ENCODE results near the gene DNAI1.
"Not testable (repeated sequence)": the region's sequence is repeated elsewhere in the genome, so short reads cannot be mapped to it uniquely, and the experiment has no call there.

DNAI1 gene

DNA sequence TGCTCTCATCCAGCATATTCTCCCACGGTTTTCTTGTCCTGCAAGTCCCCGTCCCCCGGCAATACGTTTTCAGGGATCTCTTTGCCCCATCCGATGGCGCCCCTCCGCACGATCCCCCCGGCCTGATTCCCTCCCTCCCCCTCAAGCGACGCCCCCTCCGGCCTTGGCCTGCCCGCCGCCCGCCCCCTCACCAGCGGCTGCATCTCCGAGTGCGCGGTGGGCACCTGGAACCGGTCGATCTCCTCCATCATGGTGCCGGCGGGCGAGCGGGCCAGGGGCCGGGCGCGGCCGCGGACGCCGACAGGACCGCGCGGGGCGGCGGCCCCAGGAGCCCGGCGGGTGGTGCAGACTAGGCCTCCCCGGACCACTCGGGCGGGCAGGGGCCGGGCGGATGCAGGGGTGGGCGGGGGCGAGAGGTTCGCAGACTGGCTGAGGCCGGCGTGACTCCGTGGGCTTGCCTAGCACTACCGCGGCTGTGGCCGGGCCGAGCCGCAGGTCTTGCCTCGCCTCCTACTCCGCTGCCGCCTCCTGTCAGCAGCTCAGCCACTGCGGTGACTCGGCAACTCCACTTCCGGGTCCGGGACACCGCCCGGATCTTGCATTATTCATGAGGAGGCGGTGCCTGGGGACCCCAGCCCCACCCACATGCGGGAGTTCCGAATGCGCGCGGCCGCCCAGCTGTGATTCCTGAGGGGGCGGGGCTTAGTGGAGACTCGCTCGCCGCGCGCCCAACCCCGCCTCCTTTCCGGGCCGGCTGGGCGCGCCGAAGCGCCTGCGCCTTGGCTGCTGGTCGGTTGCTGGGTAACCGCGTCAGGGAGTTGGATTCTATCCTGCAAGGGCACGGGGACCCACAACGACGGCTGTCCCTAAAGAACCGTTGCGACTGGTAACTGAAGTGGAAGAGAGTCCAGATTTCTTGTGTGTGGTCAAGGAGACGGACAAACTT lies at the start of gene DNAI1, which contains the start of gene FAM219A:
TSS of gene DNAI1 (plus strand) at position 793 of the 946 bp plus-strand sequence. CDS start 201 bp downstream, outside the sequence.
TSS of gene FAM219A (minus strand) at position 558 of the 946 bp plus-strand sequence. CDS start at position 251, 307 bp downstream.
- peak; percentile 98 to 99 for DNase-seq

DNA sequence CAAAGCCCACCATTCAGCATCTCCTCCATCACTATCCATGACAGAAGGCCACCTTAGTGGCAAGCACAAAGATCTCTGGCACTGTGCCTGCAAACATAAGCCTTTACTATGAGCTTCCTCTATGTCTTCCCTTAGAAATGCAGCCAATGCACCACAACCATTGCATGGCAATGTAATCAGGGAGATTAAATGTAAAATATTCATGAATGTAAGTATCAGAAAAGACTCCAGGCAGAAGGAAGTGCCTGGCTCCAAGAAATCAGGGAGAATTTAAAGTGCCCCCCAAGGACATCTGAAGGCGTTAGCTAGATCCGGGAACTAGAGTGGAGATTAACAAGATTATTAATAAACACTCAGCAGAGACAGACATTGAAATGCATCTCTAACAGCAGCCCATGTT lies 49.5 kb upstream of the DNAI1 start:
- no peak for DNase-seq

DNA sequence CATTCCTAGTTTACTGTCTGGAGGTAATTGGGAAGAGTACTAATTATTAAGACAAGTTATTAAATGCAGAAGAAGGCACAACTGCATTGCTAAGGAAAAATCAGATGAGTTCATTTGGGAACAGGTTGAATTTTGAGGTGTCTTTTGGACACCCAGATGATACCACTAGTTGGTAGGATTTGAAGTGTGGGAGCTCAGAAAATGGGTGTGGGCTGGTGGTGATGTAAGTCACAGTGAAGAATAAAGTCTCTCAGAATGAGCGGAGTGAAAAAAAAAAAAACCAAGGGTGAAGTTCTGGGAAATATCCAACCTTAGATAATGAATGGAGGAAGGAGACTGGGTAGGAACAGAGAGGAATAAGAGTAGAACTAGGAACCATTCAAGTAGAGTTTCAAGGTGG lies 46.3 kb upstream of the DNAI1 start:
- no peak for DNase-seq

DNA sequence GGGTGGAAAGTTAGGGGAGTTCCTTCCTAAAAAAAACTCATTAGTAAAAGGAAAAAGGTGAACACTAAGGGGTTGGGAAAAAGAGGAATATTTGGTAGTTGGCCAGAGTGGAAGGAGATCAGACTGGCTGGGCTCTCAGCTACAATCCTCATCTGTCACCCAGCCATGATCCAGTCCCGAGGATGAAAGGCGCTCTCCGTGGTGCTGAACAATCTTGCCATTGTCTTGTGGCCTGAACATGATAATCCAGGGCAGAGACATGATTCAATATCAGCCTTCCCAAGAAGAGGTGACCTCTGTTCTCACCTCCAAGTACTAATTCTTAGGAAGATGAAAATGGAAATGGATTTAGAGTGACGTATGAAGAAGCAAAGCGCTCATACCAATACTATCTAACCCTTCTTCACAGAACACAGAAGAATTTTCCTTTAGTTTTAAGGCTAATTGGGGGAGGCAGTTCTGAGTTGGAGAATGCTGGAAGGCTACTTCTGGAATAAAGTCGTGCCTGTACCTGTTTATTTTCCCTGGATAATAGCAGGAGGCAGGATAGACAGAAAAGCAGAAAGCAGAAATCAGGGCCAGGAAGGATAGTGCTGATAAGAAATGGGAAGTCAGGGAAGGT lies 45.3 kb upstream of the DNAI1 start:
- no peak for DNase-seq

DNA sequence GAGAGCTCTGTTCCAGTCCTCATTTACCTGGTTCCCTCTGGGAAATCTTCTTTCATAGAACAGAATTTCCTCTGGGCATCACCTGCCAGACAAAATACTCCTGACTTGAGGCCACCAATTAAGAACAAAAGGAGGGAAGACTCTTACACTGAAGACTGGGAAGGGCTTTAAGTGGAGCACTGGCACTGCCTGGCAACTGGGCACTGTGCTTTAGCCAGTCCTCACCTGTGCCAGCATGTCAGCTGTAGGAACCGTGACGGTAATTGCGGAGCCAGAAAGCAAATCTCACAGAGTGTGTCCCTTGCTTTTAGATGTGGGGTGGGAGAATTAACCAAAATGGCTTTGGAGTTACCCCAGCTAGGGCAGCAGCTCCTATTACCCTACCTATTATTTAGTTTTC lies 40.9 kb upstream of the DNAI1 start:
- DNase-seq: peak in 1 of 2 experiments; percentile 58

DNA sequence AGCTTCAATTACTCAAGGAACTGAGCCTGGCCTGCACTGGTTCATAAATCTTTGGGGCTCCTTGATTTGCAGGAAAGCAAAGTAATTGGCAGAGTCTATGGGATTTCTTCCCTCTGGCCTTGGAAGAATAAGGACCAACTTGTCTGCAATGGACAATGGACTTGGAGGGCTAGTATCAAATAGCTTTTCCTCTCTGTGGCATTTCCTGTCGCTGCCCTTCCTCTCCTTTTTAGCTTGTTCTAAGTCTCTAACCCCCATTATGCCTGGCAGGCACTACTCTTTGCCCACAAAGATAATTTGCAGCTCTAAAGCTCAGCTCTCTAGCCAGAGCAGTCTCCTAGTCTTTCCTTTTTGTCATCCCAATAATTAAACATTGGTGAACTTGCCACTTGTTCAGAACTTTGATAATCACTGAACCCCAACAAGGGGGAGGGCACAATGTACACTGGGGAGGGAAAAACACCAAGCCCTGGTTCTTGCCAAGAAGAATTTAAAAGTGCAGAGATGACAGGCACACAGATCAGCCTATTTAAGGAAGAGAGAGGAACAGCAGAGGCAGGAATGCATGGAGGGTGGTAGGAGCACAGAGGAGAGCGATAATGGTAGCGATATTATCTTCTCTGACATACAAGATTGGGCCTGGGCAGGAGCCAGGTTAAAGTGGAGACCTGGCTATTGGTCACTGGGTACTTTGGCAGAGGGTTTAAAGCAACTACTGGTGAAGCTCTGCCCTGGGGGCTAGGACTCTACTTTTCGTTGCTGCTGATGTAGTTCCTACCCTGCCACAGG lies 38.7 kb upstream of the DNAI1 start:
- no peak for DNase-seq

DNA sequence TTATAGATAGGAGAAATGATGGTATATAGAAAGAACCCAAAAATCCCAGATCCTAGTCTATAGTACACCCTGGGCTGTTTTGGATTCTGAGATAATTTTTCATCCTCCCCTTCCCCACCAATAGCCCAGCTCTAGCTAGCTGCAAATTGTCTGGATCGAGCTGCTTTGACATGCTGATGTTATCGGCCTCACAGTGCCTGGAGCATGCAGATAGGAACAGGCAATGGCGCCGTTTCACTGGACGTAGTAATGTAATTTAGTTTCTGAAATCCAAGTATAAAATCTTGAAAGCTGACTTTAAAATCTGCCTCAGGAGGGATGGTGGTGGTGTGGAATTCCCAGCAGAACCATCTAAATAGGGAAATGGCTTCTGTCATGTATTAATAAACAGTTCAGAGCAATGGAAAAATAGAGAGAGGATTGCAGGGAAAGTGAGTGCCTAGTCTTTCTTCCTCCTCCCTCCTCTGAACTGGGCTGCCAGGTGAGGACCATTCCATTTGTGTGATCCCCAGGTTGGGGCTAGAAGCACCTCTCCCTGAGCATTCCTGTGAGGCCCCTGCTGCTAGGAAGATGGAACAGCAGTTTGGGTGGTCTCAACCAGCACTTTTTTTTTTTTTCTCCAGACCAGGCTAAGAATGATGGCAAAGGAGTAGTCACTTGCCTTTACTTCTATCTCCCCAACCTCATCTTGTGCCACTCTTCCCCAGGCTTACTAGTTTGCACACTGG lies 32.1 kb upstream of the DNAI1 start:
- no peak for DNase-seq

DNA sequence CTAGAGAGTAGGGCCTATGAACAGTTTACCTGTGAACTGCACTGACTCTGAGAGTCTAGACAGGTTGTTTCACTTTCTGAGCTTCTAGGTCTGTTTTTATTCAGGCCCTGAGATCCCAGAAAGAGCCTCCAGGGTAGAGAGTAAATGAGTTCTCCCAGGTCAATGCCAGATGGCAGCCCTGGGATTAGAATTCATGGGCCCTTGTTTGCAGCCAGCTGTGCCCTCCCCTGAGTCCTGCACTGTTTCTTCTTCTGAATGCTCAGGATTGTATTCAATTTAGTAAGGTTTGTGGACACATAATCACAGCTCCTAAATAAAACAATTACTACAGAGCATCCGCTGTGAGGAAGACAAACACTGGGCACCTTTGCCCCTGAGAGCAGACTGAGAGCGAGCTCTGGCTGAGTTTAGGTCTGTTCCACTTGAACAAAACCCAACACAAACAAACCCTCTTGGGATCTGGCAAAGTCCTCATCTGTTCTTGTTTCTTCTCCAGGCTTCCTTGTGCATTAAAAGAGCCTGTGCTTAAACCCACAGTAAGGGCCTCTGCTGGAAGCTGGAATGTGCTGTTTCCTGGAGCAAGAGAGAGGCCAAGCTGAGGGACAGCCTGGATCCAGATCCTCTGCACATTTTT lies 30.2 kb upstream of the DNAI1 start:
- no peak for DNase-seq

DNA sequence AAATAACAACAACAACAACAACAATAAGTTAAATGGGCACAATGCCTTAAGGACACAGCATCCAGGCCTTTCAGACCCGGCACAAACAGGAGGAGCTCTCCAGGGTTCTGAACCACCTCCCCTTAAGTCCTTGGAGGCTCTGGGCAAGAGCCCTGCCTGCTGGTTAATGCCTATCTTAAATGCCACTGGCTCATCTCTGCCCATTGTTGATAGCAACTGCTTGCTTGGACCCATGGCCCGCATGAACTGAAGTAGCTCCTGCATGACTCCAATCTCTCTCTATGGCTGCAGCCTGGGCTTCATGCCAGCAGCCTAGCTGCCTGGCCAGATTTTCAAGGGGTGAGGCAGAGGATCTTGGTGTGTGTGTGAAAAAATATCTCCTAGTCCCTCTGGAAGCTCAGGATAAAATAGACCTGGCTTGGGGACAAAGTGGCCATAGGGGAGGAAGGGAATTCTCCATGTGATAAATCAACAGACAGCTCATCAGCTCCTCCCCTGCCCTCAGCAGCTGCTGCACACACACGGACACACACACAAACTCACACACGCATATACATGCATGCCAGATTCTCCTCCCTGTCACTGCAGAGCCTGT lies 27.7 kb upstream of the DNAI1 start:
- DNase-seq: no peak

DNA sequence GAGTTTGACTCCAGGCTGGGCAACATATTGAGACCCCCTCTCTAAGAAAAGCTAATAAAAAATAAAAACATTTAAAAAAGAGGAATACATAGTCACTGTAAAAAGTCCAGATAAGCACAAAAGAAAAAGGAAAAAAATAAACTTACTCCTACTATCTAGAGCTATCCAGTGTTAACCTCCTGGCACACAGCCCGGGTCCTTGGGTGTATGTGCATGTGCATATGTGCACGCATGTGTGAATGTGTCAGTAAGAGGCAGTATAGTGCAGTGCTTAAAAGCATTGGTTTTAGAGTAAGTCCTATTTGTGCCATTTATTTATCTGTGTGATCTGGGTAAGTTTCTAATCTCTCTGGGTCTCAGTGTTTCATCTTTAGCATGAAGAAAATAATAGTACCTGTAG lies 26.9 kb upstream of the DNAI1 start:
- DNase-seq: no peak

DNA sequence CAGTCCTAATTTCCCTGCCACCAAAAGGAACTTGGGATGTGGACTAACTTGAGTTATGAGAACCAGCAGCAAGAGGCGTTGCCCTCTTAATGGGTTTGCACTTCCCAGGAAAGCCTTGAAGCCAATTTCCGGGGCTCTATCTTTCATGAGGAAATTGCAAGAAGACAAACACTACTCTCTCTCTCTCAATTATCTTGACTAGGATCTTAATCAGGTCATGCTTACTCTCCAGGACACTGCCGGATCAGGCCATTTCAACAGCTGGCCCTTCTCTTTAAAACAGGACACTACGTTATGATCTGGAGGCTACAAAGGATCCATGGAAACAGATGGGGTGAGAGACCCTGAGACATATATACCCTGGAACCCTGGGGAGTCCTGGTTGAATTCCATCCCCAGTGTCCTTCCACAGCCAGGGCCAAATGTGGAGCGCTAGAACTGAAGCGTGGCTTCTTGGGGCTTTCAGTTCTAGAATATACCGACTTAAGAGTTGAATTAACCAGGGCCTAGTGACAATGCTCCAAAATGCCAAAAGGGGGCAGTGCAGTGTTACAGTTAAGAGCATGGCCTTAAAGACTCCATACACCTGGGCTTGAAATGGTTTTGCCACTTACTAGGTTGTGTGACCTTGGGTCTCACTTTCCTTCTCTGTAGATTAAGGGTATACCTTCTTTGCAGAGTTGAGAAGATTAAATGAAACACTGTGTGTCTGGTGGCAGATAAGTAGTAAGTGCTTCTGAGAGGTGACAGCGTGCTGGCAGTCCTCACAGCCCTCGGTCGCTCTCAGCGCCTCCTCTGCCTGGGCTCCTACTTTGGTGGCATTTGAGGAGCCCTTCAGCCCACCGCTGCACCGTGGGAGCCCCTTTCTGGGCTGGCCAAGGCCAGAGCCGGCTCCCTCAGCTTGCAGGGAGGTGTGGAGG lies 21.3 kb upstream of the DNAI1 start:
- peak; percentile 64 to 70 for DNase-seq

DNA sequence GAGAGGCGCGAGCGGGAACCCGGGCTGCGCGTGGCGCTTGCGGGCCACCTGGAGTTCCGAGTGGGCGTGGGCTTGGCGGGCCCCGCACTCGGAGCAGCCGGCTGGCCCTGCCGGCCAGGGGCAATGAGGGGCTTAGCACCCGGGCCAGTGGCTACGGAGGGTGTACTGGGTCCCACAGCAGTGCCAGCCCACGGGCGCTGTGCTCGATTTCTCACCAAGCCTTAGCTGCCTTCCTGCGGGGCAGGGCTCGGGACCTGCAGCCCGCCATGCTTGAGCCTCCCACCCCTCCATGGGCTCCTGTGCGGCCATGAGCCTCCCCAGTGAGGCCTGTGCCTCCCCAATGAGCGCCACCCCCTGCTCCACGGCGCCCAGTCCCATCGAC lies 20.7 kb upstream of the DNAI1 start:
- not testable (repeated sequence) for DNase-seq

DNA sequence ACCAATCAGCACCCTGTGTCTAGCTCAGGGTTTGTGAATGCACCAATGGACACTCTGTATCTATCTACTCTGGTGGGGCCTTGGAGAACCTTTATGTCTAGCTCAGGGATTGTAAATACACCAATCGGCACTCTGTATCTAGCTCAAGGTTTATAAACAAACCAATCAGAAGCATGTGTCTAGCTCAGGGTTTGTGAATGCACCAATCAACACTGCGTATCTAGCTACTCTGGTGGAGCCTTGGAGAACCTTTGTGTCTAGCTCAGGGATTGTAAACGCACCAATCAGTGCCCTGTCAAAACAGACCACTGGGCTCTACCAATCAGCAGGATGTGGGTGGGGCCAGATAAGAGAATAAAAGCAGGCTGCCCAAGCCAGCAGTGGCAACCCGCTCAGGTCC lies 20.1 kb upstream of the DNAI1 start:
- not testable (repeated sequence) for DNase-seq

DNA sequence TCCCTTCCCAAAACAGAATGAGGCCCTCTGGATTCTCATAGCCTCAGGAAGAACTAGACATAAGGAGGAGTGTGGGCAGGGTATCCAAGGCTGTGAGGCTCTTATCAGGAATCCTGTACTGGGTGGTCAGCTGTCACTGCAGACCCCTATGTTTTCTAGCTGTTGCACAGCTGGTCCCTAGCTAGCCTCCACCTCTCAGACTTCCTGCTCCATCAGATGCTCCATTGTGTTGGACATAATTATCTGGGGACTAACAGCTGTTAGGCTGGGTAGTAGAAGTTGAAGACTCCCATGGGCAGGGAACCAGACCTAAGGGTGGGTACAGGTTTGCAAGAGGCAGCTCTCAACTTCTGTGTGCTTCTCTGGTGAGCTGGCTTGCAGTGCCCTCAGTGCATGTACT lies 18.6 kb upstream of the DNAI1 start:
- no peak for DNase-seq

DNA sequence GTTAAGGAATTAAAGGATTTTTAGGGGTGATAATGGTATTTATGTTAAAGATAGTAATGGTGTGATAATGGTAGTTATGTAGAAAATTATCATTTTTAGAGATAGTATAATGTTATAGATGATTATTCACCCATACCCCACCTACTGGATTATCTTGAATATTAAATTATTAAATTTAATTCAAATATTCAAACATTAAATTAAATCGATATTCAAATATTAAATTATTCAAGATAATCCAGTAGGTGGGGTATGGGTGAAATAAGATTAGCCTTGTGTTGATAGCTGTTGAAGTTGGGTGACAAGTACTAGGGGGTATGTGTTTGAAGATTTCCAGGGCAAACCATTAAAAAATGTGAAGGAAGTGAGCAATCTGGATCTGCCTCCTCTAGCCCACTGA lies 15.8 kb upstream of the DNAI1 start:
- no peak for DNase-seq

DNA sequence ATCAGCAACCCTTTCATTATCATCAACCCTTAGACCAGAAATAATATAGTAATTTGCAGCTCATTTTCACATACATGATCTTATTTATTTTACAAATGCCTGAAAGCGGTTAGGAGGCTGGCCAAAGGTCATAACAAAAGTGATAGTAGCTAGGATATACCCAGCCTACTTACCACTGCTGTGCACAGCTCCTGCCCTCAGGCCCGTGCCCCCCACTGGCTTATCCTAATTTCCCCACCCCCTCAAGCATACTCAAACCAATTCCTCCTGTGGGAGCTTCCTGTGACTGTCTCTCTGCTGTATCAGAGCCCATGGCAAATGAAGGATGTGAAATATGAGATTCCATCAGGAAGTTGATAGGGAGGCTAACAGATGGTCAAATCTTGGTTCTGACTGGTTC lies 15.1 kb upstream of the DNAI1 start:
- DNase-seq: no peak

DNA sequence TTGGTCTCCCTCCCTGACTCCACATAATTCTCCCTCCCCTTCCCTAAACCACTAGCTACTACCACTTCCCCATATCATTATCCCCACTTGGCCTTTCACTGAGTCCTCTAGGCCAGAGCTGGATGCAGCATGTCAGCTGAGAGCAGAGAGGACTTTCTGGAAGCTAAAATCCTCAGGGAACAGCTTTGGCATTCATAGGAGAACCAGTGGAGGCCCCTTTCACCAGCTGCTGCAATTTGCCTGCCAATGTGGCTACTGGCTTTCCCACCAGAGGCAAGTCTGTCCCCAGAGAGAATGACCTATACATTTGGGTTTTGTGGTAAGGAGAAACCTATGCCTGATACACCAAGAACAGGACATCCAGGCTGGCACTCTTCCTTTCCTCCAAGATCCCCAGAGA lies 14.6 kb upstream of the DNAI1 start:
- DNase-seq: no peak

DNA sequence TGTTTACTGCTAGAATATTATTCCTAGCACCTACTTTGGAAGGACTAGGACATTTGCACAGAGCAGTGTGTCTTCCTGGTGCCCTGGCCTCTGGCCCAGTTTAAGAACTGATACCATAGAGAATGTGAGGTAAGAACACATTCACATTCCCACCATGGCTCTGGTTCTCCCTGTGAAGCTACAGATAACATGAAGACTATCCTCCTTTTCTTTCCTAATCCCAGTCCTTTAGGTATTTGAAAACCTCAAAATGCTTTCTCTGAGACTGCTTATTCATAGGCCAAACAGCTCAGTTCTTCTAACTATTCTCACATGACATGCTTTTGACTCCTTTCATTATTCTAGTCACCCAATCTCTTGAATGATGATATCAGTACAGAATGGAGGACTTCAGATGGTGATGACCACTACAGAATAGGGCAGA lies 12.1 kb upstream of the DNAI1 start:
- no peak for DNase-seq

DNA sequence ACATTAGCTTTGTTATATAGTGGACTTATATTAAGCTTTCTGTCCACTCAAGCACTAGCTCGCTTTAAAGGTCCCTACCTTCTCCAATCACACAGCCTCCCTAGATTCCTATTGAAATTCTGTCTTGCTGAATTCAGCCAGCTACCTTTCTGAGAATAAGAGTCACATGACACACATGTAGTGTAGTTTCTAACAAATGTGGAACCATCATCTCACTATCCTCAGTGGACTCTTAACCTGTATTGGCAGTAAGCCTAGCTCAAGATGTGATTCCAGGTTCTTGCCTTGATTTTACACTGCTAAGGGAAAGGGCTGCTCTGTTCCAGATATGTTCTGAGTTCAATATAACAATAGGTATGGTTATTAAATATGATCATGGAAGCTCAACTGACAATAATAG lies 11.7 kb upstream of the DNAI1 start:
- no peak for DNase-seq

DNA sequence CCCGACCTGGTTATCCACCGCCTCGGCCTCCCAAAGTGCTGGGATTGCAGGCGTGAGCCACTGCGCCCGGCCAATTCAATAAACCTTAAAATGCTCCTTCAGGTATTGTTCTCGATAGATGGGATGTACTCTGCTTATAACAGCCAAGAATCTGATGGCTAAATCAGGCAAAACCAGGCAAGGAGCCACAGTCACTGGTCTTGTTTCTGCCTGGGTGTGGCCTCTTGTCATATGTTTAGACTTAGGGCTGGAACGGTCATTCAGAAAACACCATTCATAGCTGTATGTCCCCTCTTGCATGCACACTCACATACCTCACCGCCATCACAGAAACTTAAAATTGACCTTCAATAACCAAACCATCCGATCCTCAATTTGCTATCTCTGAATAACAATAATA lies 8.0 kb upstream of the DNAI1 start:
- DNase-seq: no peak

DNA sequence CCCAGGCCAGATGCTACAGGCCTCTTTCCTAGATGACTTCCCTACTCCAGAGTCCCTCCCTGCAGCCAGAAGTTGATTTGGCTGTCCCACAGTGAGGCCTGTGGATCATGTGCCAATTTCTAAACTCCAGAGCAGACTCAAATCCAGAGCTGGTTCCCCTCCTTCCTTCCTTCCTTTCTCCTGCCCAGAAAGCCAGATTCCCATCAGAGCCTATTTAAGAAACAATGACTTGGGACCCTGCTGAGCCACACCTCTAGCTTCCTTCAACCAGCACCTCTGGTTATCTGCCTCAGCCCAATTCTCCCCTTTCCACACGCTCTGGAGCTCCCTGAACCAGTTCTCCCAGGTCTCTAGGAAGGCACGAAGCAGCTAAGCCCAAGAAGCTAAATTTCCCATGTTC lies 7.5 kb upstream of the DNAI1 start:
- DNase-seq: no peak

Measured in NCI-H1930 (cell line).